Keratinocyte (primary cell): ENCODE measurements around the gene CDX1. TPM values are rescaled to one million over a fixed set of nuclear protein-coding genes. Genes with fewer than 3 reads are reported as not detected.

Source experiments
- DNase-seq: peaks from one replicate; pipeline ENCODE4 v3.0.0-alpha.2; 2011; ENCODE audit warnings: low read depth, missing footprints, low spot score
- FAIRE-seq: peaks from 2 replicates; lab custom pipeline; 2011; peaks lifted over from hg19 to GRCh38; lab: Jason Lieb, UNC
- H2AFZ ChIP-seq: 2 replicates; pipeline ENCODE4 v1.6.0; 2012; ENCODE audit warnings: low read length, control low read depth, inconsistent platforms; ENCODE audit not compliant: control insufficient read depth
- H3K27ac ChIP-seq: 2 replicates; pipeline ENCODE4 v1.5.1; 2011; ENCODE audit warnings: low read length; ENCODE audit not compliant: control insufficient read depth, insufficient read depth
- H3K27me3 ChIP-seq: 3 replicates; pipeline ENCODE4 v1.6.0; 2011; ENCODE audit warnings: low read length; ENCODE audit not compliant: control insufficient read depth, insufficient read depth; ENCODE audit errors: extremely low read depth
- H3K36me3 ChIP-seq, 2 experiments: 2 replicates in 1 of 2; 3 replicates in 1 of 2; pipeline ENCODE4 v1.5.1; 2011; ENCODE audit warnings: low read length in 2 of 2, mild to moderate bottlenecking in 1 of 2; ENCODE audit not compliant: control insufficient read depth in 2 of 2, insufficient read depth in 2 of 2; ENCODE audit errors: extremely low read depth in 1 of 2
- H3K4me1 ChIP-seq: 3 replicates; pipeline ENCODE4 v1.5.1; 2011; ENCODE audit warnings: low read length; ENCODE audit not compliant: control insufficient read depth, insufficient read depth; ENCODE audit errors: extremely low read depth
- H3K4me2 ChIP-seq: 3 replicates; pipeline ENCODE4 v1.6.0; 2011; ENCODE audit warnings: low read depth, low read length; ENCODE audit not compliant: control insufficient read depth, insufficient read depth; ENCODE audit errors: extremely low read depth
- H3K4me3 ChIP-seq, 3 experiments: fragments of 200-600 bp in 1 of 3; sonication (generic) in 1 of 3; 2 replicates in 2 of 3; 3 replicates in 1 of 3; pipeline ENCODE4 v1.5.1; 2011 to 2016; ENCODE audit warnings: low read length in 3 of 3, mild to moderate bottlenecking in 3 of 3, control low read depth in 2 of 3, inconsistent platforms in 1 of 3, low read depth in 1 of 3, mixed read lengths in 1 of 3, mixed run types in 1 of 3, moderate library complexity in 1 of 3; ENCODE audit not compliant: control insufficient read depth in 2 of 3, insufficient read depth in 2 of 3; ENCODE audit errors: extremely low read depth in 1 of 3
- H3K79me2 ChIP-seq: 2 replicates; pipeline ENCODE4 v1.6.0; 2012; ENCODE audit warnings: low read length; ENCODE audit not compliant: control insufficient read depth, insufficient read depth
- H3K9ac ChIP-seq: 3 replicates; pipeline ENCODE4 v1.6.0; 2011; ENCODE audit warnings: low read length; ENCODE audit not compliant: control insufficient read depth, insufficient read depth; ENCODE audit errors: extremely low read depth
- H3K9me1 ChIP-seq: 3 replicates; pipeline ENCODE4 v1.6.0; 2011; ENCODE audit warnings: low read length; ENCODE audit not compliant: control insufficient read depth, insufficient read depth; ENCODE audit errors: extremely low read depth
- H3K9me3 ChIP-seq: 2 replicates; pipeline ENCODE4 v1.5.1; 2012; ENCODE audit warnings: low read depth, low read length; ENCODE audit not compliant: control insufficient read depth
- H4K20me1 ChIP-seq: 3 replicates; pipeline ENCODE4 v1.6.0; 2011; ENCODE audit warnings: low read length; ENCODE audit not compliant: control insufficient read depth, insufficient read depth; ENCODE audit errors: extremely low read depth
- CTCF ChIP-seq, 3 experiments: IDR thresholded peaks in 1 of 3; conservative IDR thresholded peaks in 1 of 3; optimal IDR thresholded peaks in 1 of 3; 2 replicates in 2 of 3; 3 replicates in 1 of 3; pipeline versions ENCODE3 to v1.5.1; 2011; ENCODE audit warnings: low read length in 3 of 3, mild to moderate bottlenecking in 3 of 3, moderate library complexity in 2 of 3, control low read depth in 1 of 3, inconsistent platforms in 1 of 3; ENCODE audit not compliant: insufficient read depth in 2 of 3; ENCODE audit errors: extremely low read depth in 1 of 3
- EZH2 ChIP-seq: IDR thresholded peaks from one replicate; pipeline ENCODE4 v1.6.1; 2012; ENCODE audit warnings: inconsistent platforms, mild to moderate bottlenecking, low read length, moderate library complexity
- dilution Hi-C: fragments of 300-500 bp; cut with MboI; formaldehyde crosslinking; loops from one replicate; pipeline ENCODE4 v1.7.0; 2020; ENCODE audit warnings: low sequenced_read_pairs; ENCODE audit not compliant: extremely low pct_ligation_motif_present
- polyA plus RNA-seq, 5 experiments: library from polyadenylated mRNA; depleted of rRNA in 3 of 5; stranded (reverse) in 3 of 5; stranded (forward) in 1 of 5; unstranded in 1 of 5; fragments of >200 nt; gene quantifications; 1 replicate in 1 of 5; 2 replicates in 3 of 5; 3 replicates in 1 of 5; pipeline versions ENCODE4 v1.2.1 to v1.2.3, GENCODE V29; 2011 to 2012; ENCODE audit warnings: missing spikeins in 2 of 5, low read depth in 1 of 5, low replicate concordance in 1 of 5

Gene CDX1
- polyA plus RNA-seq, 1 donor (not counting 4 experiments of a cell fraction or from before 2014, with no cell fraction given): not detected

GRCh38 chr5:150223474-150223873 lies 56.9 kb downstream of the CDX1 start:
- H4K20me1 ChIP-seq: no peaks in the 10 kb centered on the region
- no peaks in the 10 kb centered on the region for H3K9me3 ChIP-seq
- dilution Hi-C loops: no loop called here
- H3K4me2 ChIP-seq: no peak overlapping the region
- no peak for DNase-seq
- no peaks in the 10 kb centered on the region for H3K36me3 ChIP-seq
- H2AFZ ChIP-seq: no peak overlapping the region
- no peaks in the 10 kb centered on the region for H3K9me1 ChIP-seq
- FAIRE-seq: no peak
- TF ChIP-seq EZH2 (no peak), CTCF (optimal IDR thresholded peaks at IDR 0.05 in 1 of 3, IDR thresholded peaks at IDR 0.05 in 1 of 3, conservative IDR thresholded peaks at IDR 0.05 in 1 of 3; ENCODE audit: extremely low read depth in 1 of 3, insufficient read depth in 2 of 3, low read length in 3 of 3) (peak in 1 of 3 experiments; percentile 31)
- no peak overlapping the region for H3K27ac ChIP-seq
- H3K9ac ChIP-seq: no peak overlapping the region
- no peaks in the 10 kb centered on the region for H3K4me1 ChIP-seq
- no peaks in the 10 kb centered on the region for H3K27me3 ChIP-seq
- H3K79me2 ChIP-seq: no peaks in the 10 kb centered on the region
- H3K4me3 ChIP-seq: no peak overlapping the region

GRCh38 chr5:150224483-150225027 lies 58.0 kb downstream of the CDX1 start:
- dilution Hi-C loops: no loop called here

More at GRCh38 chr5:150224483-150225027, 58.0 kb downstream of the CDX1 start:
- no peak for FAIRE-seq
- Histone ChIP-seq H3K36me3 (no peaks in the 10 kb centered on the region), H3K4me2 (no peak overlapping the region), H3K4me1 (no peaks in the 10 kb centered on the region), H2AFZ (no peak overlapping the region), H3K27me3 (no peaks in the 10 kb centered on the region), H3K4me3 (no peak overlapping the region), H3K27ac (no peak overlapping the region), H4K20me1 (no peaks in the 10 kb centered on the region), H3K9me3 (no peaks in the 10 kb centered on the region), H3K9ac (no peak overlapping the region), H3K79me2 (no peaks in the 10 kb centered on the region), H3K9me1 (no peaks in the 10 kb centered on the region)
- no peak for TF ChIP-seq CTCF (optimal IDR thresholded peaks at IDR 0.05 in 1 of 3, IDR thresholded peaks at IDR 0.05 in 1 of 3, conservative IDR thresholded peaks at IDR 0.05 in 1 of 3; ENCODE audit: extremely low read depth in 1 of 3, insufficient read depth in 2 of 3, low read length in 3 of 3)
- no peak for TF ChIP-seq EZH2
- DNase-seq: no peak
